Measurements from ENCODE around the gene EIF4E3.
A peak's percentile ranks its signal among the peaks of the same experiment; 100 is the strongest.

EIF4E3 gene

DNA sequence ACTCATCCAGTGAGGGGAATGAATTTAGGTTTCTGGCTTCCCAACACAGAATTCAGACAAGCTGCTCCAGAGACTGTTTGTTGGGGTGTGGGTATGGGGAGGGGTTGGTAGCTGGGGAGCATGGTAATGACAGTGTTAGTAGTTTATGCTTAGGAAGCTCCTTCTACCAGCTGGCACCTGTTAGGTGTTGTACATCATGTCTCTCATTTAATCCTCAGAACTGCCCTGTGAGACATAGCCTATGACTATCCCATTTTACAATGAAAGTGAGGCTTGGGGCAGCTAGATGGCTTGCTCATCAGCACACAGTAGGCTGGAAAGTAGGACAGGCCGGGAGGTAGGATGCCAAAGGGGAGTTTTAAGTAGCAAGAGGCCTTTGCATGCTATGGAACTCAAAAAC is 2.5 kb downstream of the EIF4E3 start:
- FAIRE-seq = no peak

DNA sequence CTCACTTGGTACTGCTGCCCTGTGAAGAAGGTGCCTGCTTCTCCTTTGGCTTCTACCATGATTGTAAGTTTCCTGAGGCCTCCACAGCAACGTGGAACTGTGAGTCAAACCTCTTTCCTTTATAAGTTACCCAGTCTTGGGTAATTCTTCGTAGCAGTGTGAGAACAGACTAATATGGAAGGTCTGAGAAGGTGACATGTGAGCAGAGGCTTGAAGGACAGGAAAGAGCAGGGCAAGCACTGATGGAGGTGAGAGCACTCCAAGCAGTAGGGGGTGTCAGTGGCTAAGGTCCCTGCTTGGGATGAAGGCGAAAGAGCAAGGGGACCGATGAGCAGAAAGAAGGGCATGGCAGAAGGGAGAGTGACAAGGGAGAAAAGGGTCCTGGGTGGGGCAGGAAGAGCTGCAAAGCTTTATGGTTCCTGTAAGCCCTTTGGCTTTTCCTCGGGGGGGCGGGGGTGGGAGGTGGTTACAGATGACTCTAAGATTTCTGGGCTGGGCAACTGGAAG is 3.5 kb downstream of the EIF4E3 start:
- FAIRE-seq = no peak

DNA sequence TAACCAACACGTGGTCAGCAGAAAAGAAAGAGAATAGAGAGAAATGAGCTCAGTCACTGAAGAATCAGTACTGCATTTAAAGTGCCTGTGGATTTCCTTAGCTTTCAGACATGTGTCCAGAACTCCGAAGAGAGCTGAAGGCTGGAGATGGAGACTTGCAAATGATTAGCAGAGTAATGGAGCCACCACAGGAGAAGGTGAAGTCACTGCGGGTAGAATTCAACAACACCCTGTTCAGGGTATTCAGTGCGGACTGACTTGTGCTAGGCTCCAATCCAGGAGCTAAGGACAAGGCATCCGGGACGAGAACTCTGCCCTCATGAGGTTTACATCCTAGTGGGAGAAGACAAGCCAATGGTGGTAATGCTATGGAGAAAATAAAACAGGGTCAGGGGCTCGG is 4.2 kb downstream of the EIF4E3 start:
- no peak for FAIRE-seq

DNA sequence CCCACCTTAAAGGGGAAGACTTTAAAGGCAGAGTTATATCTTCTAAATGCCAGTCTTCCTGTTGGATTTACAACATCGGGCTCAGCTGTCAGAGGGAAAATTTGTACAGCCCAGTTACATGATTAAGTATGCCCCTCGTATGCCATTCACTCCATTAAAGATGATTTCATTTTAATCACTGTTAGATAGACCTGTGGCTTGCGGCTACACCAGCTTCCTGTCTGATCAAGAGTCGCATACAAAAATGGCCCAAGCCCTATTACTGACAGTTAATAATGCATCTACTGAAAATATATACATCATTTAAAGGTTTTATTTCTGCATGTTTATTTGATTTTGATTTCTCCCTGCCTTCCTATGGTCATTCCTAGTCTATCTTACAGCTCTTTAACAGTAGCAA is 7.1 kb downstream of the EIF4E3 start:
- FAIRE-seq = no peak

DNA sequence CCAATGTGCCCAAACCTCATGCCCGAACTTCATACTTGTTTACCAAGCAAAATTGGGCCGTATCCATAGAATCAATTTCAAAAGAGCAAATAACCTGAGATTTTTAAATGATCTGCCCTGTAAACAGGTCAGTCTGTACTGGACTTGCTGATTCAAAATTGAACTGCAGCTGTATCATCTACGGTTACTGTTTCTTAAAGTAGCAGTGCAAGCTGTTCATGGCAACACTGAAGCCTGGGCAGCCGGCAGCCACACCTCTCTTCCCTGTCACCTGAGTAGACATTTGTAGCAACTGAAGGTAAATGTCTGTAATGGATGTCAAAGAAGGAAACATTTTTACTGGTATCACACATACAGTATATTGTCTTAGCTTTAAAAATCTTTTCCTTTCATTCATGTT is 10.6 kb downstream of the EIF4E3 start:
- no peak for FAIRE-seq

DNA sequence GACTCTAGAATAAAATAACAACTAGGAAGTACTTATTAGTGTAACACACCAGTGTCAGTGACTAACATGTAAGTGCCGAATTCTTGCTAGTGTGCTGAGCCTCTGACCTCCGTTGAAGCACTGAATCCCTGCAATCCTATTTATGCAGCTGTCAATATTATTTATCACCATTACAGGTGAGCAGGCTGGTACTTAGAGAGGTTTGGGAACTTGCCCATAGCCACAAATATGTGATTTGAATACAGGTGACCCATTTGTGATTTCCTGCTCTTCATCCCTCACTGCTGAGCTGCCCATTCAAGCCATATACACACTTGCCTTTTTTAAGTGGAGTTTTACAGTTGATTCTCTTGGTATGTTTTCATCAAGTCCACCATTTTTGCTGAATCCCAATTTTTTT is 12.2 kb downstream of the EIF4E3 start:
- FAIRE-seq = no peak

DNA sequence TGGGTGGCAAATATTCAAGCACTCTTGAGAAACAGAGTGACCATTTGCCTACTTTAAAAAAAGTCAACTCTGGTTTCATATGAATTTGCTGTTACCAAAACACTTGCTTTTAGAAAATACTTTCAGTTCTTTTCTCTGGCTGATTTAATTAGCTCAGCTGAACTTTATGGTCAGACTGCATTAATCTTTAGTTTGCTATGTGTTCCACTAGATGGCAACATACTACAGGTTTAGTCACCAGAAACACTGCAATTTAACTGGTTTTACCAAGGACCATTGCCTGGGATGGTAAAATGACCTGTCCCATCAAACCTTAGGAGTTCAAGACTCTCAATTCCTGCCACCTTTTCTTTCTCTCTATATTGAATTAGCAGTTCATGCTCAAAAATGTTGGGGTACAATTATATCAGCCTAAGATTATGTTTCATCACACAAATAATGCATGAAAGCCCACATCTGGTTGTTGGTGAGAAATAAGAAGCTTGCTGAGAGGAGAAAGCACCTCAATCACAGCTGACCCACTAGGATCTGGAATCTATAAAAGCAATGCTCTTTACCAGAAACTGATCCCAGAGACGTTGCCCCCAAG is 14.2 kb downstream of the EIF4E3 start:
- peak; percentile 97 for FAIRE-seq

DNA sequence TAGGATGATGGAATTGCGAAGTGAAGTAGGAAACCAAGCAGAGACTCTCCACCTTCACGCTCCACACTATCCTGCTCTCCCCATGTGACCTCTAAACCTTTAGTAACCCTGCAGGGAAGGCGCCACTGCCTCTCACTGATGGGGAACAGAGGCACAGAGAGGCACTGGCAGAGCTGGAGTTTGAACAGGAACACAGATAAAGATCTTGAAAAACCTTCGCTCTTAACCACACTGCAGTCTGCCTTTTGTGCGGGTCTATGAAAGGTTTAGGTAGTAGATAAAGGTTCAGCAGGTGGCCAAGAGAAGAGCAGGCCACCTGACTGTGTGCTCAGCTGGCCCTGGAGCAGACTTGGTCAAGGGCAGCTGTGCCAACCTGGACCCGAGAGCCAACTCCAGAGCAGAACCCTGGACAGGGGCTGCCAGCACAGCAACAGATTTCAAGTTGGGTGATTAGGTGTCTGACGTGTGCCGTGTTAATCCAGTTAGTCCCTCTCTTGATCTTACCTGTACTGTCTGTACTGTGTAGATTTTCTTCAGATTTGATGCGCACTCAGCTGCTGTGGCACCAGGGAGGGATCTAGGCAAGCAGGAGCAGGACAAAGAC is 15.2 kb downstream of the EIF4E3 start:
- FAIRE-seq = no peak

DNA sequence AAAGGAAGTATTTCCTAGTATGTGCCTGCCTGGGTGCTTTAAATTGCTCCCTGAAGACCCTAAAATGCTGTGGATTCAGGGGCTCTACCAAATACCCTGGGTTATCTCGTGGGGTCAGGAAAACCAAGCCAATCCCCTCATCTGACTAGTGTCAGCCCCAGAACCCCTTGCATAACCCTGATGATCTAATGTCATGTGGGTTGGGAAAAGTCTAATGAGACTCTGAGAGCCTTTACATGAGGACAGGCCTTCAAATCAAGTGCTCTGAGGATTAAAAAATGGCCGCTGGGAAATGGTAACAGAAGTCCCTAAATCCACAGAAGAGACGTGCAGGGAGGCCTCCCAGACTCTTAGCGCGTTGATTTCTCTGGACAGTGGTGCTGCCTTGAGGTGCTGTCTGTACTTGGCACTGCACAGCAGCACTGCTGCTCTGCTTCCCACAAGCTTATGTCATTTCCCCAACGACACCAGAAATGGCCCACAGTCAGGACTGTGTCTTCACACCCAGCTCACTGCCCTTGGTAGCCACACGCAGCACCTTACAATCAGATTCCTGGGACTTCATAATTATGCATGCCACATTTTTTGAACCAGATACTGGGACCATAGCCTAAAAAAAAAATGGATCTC is 16.6 kb downstream of the EIF4E3 start:
- no peak for FAIRE-seq

DNA sequence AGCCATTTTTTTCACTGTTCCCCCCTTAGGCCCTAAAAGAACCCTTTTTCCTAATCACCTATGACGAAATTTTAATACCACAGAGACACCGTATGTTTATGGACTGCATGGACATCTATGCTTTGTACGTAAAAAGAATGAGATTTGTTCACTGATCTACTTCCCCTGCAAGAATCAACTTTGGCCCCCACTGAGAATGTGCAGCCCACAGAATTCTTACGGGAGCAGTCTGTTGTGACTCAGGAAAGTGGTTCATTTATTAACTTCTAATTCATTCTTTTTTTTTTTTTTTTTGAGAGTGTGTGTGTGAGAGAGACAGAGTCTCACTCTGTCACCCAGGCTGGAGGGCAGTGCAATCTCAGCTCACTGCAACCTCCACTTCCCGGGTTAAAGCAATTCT is 17.6 kb downstream of the EIF4E3 start:
- FAIRE-seq = no peak

DNA sequence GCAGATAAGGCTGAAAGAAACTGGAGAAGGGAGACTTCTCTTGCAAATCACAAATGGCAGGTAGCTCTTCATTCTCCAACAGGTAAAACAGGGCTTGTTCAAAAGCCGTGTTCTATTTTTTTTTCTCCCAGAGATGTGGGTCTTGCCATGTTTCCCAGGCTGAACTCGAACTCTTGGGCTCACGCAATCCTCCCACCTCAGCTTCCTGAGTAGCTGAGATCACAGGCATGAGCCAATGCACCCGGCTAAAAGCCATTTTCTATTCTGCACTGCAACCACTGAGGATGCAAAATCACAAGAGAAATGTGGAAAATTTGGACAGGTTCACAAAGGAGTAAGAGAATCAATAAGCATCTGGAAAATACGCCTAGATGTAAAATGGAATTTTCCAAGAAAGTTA is 19.5 kb downstream of the EIF4E3 start:
- FAIRE-seq = no peak

DNA sequence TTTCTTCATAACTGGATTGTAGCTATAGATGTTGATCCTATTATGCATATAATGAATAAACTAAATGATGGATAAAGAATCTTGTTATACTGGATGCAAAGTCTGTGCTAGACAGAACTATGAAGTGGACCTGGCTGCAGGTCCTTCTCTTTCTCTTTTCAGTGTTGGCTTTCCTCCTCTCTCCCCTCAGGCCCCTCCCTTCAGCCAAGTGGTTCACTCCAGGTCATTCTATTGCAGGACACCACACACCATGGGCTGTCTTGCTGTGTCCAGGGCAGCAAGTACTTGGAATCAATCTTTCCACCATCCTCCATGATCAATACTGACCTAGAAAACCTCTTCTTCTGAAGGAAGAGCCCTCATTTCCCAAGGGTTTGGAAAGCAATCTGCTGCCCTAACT is 20.3 kb downstream of the EIF4E3 start:
- FAIRE-seq = no peak

DNA sequence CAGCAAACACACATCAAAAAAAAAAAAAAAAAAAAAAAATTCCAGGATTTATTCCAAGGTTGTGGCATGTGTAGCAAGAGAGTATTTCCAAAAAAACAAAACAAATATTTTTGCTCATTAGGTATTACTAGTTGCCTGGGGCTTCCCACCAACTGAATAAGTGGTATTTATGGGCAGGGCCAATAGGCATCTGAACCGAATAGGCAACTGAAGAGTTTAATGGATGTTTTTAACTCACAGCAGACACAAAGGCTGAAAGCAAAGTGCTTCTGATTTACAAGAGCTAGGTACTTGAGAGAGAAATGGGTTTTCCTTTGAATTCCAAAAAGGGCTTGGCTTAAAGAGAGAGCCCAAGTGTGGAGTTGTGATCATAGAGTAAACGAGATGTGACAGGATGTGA is 21.4 kb downstream of the EIF4E3 start:
- no peak for FAIRE-seq

DNA sequence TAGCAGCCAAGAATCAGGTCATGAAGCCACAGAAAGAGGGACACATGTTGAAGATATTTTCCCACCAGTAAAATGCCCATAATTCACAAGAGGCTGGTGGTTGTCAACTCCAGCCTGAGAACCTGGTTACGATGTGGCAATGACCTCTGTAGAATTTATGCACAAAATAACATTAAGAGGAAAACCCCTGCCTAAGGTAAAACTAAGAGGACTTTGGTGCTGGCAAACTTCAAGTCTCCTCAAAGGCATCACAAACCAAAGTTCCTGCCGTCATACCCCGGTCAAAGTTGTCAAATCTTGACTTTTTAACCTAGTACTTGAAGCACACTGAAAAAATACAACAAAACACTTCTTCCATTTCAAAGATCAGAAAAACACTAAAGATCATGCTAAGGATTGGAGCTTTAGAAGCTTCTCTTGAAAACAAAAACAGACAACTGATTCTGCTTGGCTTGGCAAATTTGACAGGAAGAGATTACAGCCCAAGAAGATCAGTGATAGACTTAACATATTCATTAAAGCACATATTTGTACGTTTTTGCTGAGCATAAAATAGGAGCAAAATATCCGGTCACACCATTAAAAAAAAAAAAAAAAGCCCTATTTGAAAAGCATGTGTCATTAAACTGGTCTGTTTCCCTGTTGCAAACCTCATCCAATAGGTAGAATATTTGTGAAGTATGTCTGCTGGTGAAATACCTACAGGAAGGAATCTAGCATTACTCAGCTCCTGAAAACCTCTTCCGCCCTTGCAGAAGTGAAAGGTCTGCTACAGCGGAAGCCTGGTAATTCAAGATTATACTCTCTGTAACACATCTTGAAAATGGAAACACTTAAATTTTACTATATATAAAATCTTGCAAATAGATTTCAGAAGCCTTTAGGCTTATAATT is 22.8 kb downstream of the EIF4E3 start:
- no peak for FAIRE-seq

DNA sequence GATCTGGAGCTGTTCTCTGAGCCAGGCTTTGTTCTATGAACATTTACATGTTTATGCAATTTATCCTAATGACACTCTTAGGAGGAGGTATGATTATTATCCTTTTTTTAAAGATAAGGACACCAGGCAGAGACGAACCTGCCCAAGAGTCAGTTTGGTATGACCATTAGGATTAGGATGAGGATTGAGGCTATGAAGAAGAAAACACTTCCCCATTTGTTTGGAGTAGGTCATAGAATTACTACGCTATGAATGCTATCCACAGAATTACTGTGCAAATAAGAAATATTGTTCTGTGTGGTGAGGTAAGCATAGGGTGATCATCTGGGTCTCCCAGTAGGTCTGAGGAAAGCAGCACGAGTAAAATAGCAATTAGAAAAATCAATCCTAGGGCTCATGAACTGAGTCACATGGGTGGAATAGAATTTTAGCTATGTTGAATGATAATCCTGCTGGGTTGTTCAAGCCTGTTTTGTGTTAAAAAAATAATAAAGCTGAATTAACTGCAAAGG is 23.9 kb downstream of the EIF4E3 start:
- no peak for FAIRE-seq

DNA sequence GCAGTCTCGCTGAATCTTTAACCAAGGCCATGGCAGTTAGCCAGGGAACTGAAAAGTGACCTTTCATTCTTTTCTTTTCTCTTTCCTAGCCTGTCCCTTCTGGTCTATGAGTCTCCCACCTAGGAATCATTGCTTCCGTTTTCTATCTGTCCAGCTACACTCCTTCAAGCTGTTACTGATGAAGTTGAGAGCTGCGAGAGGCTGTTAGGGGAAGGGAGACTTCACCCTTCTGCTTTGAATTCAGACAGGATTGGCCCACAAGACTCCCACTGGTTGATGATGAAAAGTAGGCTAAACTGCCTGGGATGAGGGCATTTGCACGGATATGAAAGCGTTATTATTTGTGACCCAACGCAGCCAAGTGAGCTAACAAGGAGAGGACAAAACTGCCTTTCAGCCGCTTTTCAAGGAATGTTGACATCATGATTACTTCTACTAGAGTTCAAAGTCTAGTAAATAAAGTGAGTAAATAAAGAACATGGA is 30.2 kb downstream of the EIF4E3 start:
- no peak for FAIRE-seq

DNA sequence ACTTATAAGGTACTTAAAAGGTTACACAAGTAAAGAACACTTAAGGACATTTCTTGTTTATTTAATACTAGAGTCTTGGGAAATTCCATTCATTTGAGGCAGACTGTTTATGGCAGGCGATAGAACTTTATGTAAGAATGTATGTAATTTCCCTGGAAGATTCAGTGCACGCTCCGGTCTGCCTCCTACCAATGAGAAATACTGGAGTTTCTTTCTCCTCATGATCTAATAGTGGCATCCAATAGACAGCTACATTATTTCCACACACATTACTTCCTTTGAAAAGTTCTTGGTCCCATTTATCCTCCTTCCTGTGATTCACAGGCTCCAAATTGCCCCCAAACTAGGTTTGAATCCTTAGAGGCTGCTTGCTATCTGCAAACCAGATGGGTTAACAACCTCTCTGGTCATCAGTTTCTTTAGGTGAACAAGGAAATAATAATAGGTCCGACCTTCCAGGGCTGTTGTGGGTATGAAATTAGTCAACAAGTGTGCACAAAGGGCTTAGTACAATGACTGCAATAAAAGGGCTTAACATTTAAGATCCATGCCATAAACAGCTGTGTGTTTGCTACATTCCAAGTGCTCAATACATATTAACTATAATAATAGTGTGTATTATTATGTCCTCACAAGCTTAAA is 30.7 kb downstream of the EIF4E3 start:
- FAIRE-seq = no peak

DNA sequence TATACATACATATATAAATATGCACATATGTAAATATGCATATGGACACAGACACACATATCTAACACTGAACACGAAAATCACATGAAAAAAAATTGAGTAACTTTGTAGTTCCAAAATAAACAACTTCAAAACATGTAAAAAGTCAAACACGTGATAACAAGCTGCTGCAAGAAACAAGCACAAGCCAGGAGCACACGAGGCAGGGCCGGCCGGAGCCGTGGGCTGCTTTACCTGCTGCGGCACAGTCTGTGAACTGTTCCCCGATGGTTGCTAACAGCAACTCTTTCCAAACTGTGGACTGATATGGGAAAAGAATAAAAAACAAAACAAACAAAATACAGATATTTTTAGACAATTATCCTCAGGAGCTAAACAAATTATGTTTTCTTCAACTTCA is 31.6 kb downstream of the EIF4E3 start:
- no peak for FAIRE-seq

DNA sequence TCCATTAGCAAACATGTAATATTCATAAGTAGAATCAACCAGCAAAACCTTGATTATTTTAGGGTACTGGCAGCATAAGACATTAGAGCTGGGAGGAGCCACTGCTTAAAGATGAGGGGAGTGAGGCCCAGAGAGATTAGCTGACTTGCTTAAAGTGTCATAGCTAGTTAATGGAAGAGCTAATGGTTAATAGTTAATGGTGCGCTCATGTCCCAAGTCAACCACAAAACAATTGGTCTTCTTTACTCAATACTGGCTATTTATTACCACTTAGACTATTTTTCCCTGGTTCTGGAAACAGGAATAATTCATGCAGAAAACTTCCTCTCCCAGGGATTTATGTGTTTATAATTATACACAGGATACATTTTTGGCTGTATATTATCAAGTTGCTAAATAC is 33.1 kb downstream of the EIF4E3 start:
- FAIRE-seq = no peak

DNA sequence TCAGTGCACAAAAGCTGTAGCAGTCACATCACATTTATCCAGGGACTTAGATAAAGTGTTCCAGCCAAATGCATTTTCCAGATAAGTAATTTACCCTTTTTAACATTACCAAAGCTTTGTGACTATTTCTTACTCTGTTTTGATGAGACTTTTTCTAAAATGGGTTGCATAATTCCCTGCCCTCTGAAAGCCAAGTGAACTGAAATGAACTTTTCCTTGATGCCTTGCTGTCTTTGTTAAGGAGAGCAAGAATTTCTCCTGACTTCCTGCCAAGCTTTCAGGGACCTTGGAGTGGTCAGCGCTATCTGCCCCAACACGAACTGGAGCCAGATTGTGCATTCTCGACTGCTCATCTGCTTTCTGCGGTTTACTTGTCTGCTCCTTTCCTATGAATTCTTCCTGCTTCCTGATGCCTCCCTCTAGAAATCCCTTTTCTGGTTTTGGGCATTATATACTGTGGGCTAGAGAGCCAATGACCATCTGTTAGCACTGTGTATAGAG is 34.8 kb downstream of the EIF4E3 start:
- no peak for FAIRE-seq

DNA sequence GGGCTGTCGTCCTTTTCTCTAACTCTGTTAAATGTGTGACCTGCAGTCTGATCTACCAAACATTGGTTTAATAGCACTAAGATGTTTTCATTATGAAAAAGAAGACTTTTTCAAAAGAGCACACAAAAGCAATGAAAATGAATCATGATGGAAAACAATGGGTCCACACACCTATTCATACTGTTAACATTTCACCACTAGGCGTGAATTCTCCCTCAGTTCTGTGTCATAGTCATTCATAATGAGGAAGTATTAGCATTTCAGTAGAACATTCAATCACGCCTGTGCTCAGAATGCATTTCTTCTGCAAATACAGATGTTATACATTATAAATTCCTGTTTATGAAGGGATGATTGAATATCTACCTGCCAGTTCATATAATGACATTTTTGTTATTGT is 35.9 kb downstream of the EIF4E3 start:
- FAIRE-seq = no peak

DNA sequence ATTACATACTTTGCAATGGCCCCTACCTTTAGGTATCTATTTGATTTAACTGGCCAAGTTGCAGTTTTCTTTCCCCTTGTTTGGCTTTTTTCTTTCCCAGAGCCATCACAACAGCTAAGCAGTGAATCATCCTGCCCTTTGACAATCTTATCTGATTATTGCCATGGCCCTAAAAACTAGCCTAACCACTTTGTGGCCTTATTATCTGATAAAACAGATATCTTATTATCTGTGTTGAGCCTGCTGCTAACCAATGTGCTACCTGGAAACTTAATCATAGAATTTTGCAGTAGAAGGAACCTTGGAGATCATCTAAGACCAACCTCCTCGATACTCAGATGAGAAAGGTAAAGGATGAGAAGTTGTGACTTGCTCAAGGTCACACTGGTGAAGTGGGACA is 37.1 kb downstream of the EIF4E3 start:
- FAIRE-seq = no peak

DNA sequence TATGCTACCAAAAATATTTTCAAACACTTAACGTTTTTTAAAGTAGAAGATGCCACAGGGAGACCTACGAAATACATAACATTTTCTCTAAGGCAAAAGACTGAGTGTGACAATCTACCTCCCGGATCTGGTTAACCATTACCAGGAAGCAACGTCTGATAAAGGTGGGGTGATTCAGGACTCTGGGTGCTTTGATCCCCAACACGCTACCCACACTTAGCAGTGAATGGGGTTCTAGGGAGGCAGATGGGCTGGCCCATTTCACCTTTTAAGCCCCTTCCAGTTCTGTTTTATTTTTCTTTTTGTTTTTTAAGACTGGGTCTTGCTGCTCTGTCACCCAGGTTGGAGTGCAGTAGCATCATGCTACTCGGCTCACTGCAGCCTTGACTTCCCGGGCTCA is 39.5 kb downstream of the EIF4E3 start:
- FAIRE-seq = no peak

All from A204.1 (cell line).